Measurements from ENCODE around the gene PEX14.

DNA sequence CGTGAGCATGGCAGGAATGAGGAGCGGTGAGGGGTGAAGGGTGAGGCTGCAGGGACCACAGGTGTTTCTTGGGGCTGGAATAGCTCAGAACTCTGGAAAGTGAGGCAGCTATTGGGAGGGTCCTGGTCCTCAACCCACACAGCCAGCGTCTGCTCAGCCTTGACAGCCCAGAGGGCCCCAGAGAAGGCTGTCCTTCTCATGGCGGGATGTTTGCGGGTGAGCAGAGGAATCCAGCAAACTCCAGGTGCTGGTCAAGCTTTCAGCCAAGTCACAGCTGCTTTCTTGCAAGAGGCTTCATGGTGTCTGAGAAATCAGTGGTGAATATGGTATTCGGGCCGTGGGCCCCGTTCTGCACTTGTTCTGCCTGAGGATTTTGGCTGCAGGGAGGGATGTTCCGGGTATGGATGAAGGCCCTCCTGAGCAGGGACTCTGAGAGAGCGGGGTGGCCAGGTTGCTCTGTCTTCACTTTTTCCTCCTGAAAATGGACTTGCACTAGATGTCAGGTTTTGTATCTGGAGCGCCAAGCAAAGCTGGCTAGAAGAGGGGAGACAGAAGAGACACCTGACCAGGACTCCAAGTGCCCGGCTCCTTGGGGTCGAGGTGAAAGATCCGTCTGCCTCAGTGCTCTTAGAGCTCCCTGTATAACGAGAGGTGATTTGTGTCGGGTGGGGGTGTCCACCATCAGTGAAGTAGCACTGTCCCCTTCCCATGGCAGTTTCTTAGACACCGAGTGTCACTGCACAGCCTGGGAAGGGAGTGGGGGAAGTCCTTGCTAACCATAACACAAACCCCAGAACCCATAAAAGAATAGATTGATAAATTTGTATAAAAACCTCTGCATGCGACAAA, 139.9 kb downstream of the PEX14 start:
- TF ChIP-seq, protein P1, sequence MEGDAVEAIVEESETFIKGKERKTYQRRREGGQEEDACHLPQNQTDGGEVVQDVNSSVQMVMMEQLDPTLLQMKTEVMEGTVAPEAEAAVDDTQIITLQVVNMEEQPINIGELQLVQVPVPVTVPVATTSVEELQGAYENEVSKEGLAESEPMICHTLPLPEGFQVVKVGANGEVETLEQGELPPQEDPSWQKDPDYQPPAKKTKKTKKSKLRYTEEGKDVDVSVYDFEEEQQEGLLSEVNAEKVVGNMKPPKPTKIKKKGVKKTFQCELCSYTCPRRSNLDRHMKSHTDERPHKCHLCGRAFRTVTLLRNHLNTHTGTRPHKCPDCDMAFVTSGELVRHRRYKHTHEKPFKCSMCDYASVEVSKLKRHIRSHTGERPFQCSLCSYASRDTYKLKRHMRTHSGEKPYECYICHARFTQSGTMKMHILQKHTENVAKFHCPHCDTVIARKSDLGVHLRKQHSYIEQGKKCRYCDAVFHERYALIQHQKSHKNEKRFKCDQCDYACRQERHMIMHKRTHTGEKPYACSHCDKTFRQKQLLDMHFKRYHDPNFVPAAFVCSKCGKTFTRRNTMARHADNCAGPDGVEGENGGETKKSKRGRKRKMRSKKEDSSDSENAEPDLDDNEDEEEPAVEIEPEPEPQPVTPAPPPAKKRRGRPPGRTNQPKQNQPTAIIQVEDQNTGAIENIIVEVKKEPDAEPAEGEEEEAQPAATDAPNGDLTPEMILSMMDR (conservative IDR thresholded peaks at IDR 0.05 in 1 of 2, IDR thresholded peaks at IDR 0.05 in 1 of 2; ENCODE audit: extremely low read depth in 1 of 2, insufficient read depth in 1 of 2, low read depth in 1 of 2, low read length in 2 of 2), result no peak
- no peak for TF ChIP-seq EZH2 (IDR thresholded peaks at IDR 0.05; ENCODE audit: borderline replicate concordance, low read length)
